Measurements from ENCODE around the gene DOCK8. TPM values are rescaled to one million over a fixed set of nuclear protein-coding genes. Genes with fewer than 3 reads are reported as not detected.

DOCK8 gene
- total RNA-seq, 2 experiments from 2014 or later, result 59.0 to 145 TPM

GRCh38 chr9:512555-513272 is 298.0 kb downstream of the DOCK8 start:
- H3K9me2 ChIP-seq (ENCODE audit: insufficient read depth, low read length), result no peaks in the 10 kb centered on the region
- no peaks in the 10 kb centered on the region for H3K9me3 ChIP-seq (ENCODE audit: low read length)
- POLR2A ChIA-PET, result no interaction called here
- H3K36me3 ChIP-seq (ENCODE audit: insufficient read depth, low read length), result peaks cover 23% of the 10 kb centered on the region; the same call in 1 of the 2 replicates
- H4K20me1 ChIP-seq (ENCODE audit: insufficient read depth, low read length), result no peaks in the 10 kb centered on the region; the same call in 1 of the 2 replicates
- peaks cover 9% of the 10 kb centered on the region for H3K4me1 ChIP-seq (ENCODE audit: insufficient read depth, low read length, poor library complexity, severe bottlenecking)
- H3K4me3 ChIP-seq (ENCODE audit: low read depth, low read length, poor library complexity, severe bottlenecking), result no peak overlapping the region
- no peak overlapping the region for H3K27ac ChIP-seq (ENCODE audit: low read depth, low read length, poor library complexity, severe bottlenecking)
- intact Hi-C loops (cut with micrococcal nuclease; ENCODE audit: unreplicated experiment), result no loop called here
- CTCF ChIA-PET (ENCODE audit: unreplicated experiment), result no interaction called here
- TF ChIP-seq CTCF (conservative IDR thresholded peaks at IDR 0.05; ENCODE audit: low read length) (no peak), EZH2phosphoT487 (IDR thresholded peaks at IDR 0.05; ENCODE audit: borderline replicate concordance, low read depth, low read length) (no peak)
- H3K4me2 ChIP-seq (ENCODE audit: low read length), result no peak overlapping the region
- no peak for DNase-seq (ENCODE audit: low spot score)
- no TSS peak for BruUV-seq (replicated peaks)
- H3K79me2 ChIP-seq (ENCODE audit: insufficient read depth, low read depth, low read length), result peaks cover 29% of the 10 kb centered on the region
- no peak overlapping the region for H2AFZ ChIP-seq (ENCODE audit: low read length)

Other genes with a start within 250 kb of the DOCK8 start
- gene WASHC1, start 185.4 kb upstream of the DOCK8 start, total RNA-seq (2014; rRNA removed; shearing (Covaris generic)), result 14.2 and 17.0 TPM in 2 replicates
- gene WASHC1, start 185.4 kb upstream of the DOCK8 start, total RNA-seq (2022), result 20.2 and 22.4 TPM in 2 replicates
- gene FOXD4, start 96.4 kb upstream of the DOCK8 start, total RNA-seq (2014; rRNA removed; shearing (Covaris generic)), result 2.5 and 2.8 TPM in 2 replicates
- 2.2 and 2.3 TPM in 2 replicates for gene FOXD4, start 96.4 kb upstream of the DOCK8 start, total RNA-seq (2022)
- gene ZNG1A, start 35.8 kb upstream of the DOCK8 start, total RNA-seq (2014; rRNA removed; shearing (Covaris generic)), result 48.8 and 49.4 TPM in 2 replicates
- 73.6 and 74.5 TPM in 2 replicates for gene ZNG1A, start 35.8 kb upstream of the DOCK8 start, total RNA-seq (2022)